ENCODE measurements around the gene SRP54.
A peak's percentile ranks its signal among the peaks of the same experiment; 100 is the strongest.
"Not testable (repeated sequence)": the region's sequence is repeated elsewhere in the genome, so short reads cannot be mapped to it uniquely, and the experiment has no call there.

Gene SRP54

DNA sequence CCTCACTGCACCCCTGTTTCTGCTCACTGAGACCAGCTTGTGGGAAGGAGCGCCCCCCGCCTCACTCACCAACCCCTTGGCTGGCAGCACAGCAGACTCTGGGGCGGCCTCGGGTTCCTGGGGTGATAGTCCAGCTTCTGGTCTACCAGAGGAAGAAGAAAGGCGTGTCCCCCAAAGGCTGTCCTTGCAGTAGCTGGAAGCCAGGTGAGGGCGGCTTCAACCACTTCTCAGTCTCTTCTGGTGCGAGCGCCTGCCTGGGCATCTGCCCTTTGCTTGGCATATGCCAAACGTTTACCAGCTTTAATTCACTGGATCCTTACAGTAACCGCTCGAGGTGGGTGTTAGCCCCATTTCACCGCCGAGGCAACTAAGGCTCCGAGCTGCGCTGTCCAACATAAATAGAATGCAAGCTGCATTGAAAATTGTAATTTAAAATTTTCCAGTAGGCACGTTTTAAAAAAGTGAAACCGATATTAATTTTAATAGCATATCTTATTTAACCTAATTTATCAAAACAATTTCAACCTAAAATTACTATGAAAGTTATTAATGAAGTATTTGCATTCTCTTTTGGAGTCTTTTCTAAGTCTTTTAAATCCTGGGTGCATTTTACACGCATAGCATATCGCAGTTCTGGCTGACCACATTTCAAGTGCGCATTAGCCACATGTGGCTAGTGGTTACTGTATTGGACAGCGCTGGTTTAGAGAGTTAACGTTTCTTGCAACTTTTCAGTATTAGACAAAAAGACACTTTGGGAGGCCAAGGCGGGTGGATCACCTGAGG is 64.2 kb downstream of the SRP54 start:
- Histone ChIP-seq H3K36me3 (ENCODE audit: insufficient read depth, low read length) (no peaks in the 10 kb centered on the region), H3K9me3 (ENCODE audit: control insufficient read depth, insufficient read depth, low read length) (no peaks in the 10 kb centered on the region), H3K4me1 (ENCODE audit: insufficient read depth, low read length) (no peaks in the 10 kb centered on the region), H3K9ac (ENCODE audit: low read depth, low read length) (peak overlapping the region; percentile 91)

DNA sequence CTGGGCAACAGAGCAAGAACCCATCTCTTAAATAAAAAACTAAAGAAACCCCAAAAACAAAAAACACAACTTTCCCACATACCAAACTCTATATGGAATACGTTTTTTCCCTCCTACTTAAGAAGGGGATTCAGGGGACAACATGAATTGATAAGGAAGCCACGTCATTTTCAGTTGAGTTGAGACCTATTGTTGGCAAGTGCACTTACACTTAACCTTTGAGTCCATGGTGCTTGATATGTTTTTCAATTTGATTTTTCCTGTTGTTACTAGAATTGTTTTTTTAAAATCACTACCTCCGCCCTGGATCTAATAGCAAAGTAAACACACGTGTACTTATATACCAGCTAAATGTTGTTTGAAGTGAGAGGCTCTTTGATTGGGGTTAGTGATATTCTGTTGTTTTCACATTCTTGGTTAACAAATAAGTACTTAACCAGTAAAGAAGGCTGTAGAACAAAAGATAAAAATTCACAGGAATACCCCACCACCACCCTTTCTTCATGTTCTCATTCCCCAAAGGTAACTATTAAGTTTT is 65.3 kb downstream of the SRP54 start:
- H3K4me1 ChIP-seq (ENCODE audit: insufficient read depth, low read length): no peaks in the 10 kb centered on the region
- no peaks in the 10 kb centered on the region for H3K9me3 ChIP-seq (ENCODE audit: control insufficient read depth, insufficient read depth, low read length)
- no peaks in the 10 kb centered on the region for H3K36me3 ChIP-seq (ENCODE audit: insufficient read depth, low read length)
- H3K9ac ChIP-seq (ENCODE audit: low read depth, low read length): no peak overlapping the region

DNA sequence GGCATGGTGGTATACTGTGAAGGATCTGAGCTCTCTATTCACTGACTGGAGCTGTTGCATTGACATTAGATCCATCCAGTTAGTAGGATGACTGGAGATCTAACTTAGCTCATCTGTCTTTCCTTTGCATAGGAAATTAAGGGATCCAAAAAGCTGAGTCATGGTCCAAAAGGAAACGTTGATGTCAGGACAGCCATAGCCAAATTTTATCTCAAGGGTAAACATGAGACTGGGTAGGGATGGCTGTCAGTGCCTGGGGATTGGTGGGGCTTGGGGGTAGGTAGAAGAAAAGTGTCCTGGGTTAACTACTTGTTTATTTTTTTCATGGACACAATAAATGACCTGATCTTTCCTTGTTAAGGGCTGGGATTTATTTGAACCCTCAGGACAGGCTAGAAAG is 67.9 kb downstream of the SRP54 start:
- no peaks in the 10 kb centered on the region for H3K9me3 ChIP-seq (ENCODE audit: control insufficient read depth, insufficient read depth, low read length)
- no peaks in the 10 kb centered on the region for H3K4me1 ChIP-seq (ENCODE audit: insufficient read depth, low read length)
- H3K9ac ChIP-seq (ENCODE audit: low read depth, low read length): no peak overlapping the region
- no peaks in the 10 kb centered on the region for H3K36me3 ChIP-seq (ENCODE audit: insufficient read depth, low read length)

DNA sequence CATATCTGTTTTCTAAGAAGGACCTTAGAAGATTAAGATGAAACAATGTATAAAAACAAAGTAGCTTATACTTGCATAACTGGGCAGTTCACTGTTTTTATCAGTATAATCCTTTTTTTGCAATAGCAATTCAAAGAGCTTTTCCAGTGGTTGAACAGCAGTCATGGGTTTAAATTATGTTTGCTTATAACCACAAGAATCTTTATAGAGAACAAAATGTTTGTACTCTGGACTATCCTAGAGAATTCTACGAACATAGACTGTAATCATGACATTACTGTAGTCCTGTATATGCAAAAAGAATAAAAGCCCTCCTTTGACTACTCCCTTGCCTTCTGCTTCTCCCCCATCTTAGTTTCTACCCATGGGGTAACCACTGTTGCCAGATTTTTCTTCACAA is 69.0 kb downstream of the SRP54 start:
- no peaks in the 10 kb centered on the region for H3K4me1 ChIP-seq (ENCODE audit: insufficient read depth, low read length)
- no peaks in the 10 kb centered on the region for H3K9me3 ChIP-seq (ENCODE audit: control insufficient read depth, insufficient read depth, low read length)
- H3K9ac ChIP-seq (ENCODE audit: low read depth, low read length): no peak overlapping the region
- H3K36me3 ChIP-seq (ENCODE audit: insufficient read depth, low read length): no peaks in the 10 kb centered on the region

DNA sequence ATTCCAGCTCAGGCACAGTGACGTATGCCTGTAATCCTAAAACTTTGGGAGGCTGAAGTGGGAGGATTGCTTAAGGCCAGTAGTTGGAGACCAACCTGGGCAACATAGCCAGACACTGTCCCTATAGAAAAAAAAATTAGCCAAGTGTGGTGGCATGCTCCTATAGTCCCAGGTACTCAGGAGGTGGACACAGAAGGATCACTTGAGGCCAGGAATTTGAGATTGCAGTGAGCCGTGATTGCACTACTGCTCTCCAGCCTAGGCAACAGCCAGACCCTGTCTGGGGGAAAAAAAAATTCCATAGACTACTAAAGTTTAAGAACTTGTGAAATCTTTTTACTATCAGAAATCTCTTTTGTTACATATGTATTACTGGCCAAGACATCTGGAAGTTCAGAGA is 69.8 kb downstream of the SRP54 start:
- H3K9me3 ChIP-seq (ENCODE audit: control insufficient read depth, insufficient read depth, low read length): no peaks in the 10 kb centered on the region
- no peak overlapping the region for H3K9ac ChIP-seq (ENCODE audit: low read depth, low read length)
- H3K4me1 ChIP-seq (ENCODE audit: insufficient read depth, low read length): no peaks in the 10 kb centered on the region
- H3K36me3 ChIP-seq (ENCODE audit: insufficient read depth, low read length): no peaks in the 10 kb centered on the region

- not testable (repeated sequence) for H3K36me3 ChIP-seq (ENCODE audit: insufficient read depth, low read length); H3K9ac ChIP-seq (ENCODE audit: low read depth, low read length)
Measured at GRCh38 chr14:35061113-35061791, 78.5 kb downstream of the SRP54 start.

DNA sequence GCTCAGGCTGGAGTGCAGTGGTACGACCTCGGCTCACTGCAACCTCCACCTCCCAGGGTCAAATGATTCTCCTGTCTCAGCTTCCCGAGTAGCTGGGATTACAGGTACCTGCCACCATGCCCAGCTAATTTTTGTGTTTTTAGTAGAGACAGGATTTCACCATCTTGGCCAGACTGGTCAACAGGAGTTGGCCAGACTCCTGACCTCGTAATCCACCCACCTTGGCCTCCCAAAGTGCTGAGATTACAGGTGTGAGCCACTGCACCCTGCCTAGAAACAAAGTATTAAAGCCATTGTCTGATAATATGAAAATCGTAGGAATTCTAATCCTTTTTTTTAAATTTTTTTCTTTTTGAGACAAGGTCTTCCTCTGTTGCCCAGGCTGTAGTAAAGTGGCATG is 82.9 kb downstream of the SRP54 start:
- not testable (repeated sequence) for H3K36me3 ChIP-seq (ENCODE audit: insufficient read depth, low read length); H3K9ac ChIP-seq (ENCODE audit: low read depth, low read length); H3K9me3 ChIP-seq (ENCODE audit: control insufficient read depth, insufficient read depth, low read length); H3K4me1 ChIP-seq (ENCODE audit: insufficient read depth, low read length)

More at GRCh38 chr14:35061113-35061791, 78.5 kb downstream of the SRP54 start:
- not testable (repeated sequence) for H3K9me3 ChIP-seq (ENCODE audit: control insufficient read depth, insufficient read depth, low read length)
- peaks cover 14% of the 10 kb centered on the region; the same call in 1 of the 2 replicates for H3K4me1 ChIP-seq (ENCODE audit: insufficient read depth, low read length)

GRCh38 chr14:35068238-35069012 is 85.6 kb downstream of the SRP54 start:
- Histone ChIP-seq H3K4me1 (ENCODE audit: insufficient read depth, low read length) (no peaks in the 10 kb centered on the region), H3K9ac (ENCODE audit: low read depth, low read length) (no peak overlapping the region), H3K9me3 (ENCODE audit: control insufficient read depth, insufficient read depth, low read length) (no peaks in the 10 kb centered on the region), H3K36me3 (ENCODE audit: insufficient read depth, low read length) (peaks cover 8% of the 10 kb centered on the region; the same call in 1 of the 2 replicates)

DNA sequence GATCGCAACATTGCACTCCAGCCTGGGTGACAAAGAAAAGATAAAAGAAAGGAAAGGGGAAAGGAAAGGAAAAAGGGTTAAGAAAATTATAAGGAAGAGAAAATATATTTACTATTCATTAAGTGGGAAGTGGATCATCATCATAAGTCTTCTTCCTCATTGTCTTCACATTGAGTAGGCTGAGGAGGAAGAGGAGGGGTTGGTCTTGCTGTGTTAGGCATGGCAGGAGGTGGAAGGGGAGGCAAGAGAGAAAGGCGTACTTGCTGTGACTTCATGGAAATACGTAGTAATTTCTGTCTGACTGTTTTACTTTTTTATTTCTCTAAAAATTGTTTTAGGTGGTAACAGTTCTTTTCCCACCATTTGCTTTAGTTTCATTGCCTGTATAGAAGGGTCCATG is 89.4 kb downstream of the SRP54 start:
- Histone ChIP-seq H3K36me3 (ENCODE audit: insufficient read depth, low read length) (peaks cover 8% of the 10 kb centered on the region; the same call in 1 of the 2 replicates), H3K9me3 (ENCODE audit: control insufficient read depth, insufficient read depth, low read length) (no peaks in the 10 kb centered on the region), H3K9ac (ENCODE audit: low read depth, low read length) (no peak overlapping the region), H3K4me1 (ENCODE audit: insufficient read depth, low read length) (no peaks in the 10 kb centered on the region)

DNA sequence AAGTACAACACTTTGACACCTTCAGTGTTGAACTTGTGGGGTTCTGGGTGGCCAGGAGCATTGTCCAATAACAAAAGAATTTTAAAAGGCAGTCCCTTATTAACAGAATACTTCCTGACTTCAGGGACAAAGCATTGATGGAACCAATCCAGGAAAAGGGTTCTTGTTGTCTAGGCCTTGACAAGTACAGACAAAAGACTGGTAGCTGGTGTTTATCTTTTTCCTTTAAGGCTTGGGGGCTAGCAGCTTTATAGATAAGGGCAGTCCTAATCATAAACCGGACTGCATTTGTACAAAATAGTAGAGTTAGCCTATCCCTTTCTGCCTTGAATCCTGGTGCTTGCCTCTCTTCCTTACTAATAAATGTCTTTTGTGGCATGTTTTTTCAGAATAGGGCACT is 90.7 kb downstream of the SRP54 start:
- no peak overlapping the region for H3K9ac ChIP-seq (ENCODE audit: low read depth, low read length)
- H3K4me1 ChIP-seq (ENCODE audit: insufficient read depth, low read length): no peaks in the 10 kb centered on the region
- H3K36me3 ChIP-seq (ENCODE audit: insufficient read depth, low read length): peaks cover 6% of the 10 kb centered on the region; the same call in 1 of the 2 replicates
- H3K9me3 ChIP-seq (ENCODE audit: control insufficient read depth, insufficient read depth, low read length): no peaks in the 10 kb centered on the region

- Histone ChIP-seq H3K9ac (ENCODE audit: low read depth, low read length) (no peak overlapping the region), H3K9me3 (ENCODE audit: control insufficient read depth, insufficient read depth, low read length) (no peaks in the 10 kb centered on the region), H3K36me3 (ENCODE audit: insufficient read depth, low read length) (no peaks in the 10 kb centered on the region), H3K4me1 (ENCODE audit: insufficient read depth, low read length) (no peaks in the 10 kb centered on the region)
Measured at GRCh38 chr14:35078082-35078481, 95.3 kb downstream of the SRP54 start.

All from ES-I3 (cell line).